H1 (cell line): ENCODE data around the gene RERE. TPM values are rescaled to one million over a fixed set of nuclear protein-coding genes. Genes with fewer than 3 reads are reported as not detected.

ENCODE experiments used
- CTCF ChIA-PET: fragments of 300-600 bp; sonication (Branson Sonifier 250); formaldehyde crosslinking; loops from one replicate; lab custom pipeline; 2021; ENCODE audit not compliant: partially characterized antibody; lab: Charles Lee
- POLR2A ChIA-PET: fragments of 300-600 bp; sonication (Branson Sonifier 250); formaldehyde crosslinking; loops from one replicate; lab custom pipeline; 2021; ENCODE audit warnings: inconsistent platforms; ENCODE audit not compliant: partially characterized antibody; lab: Charles Lee
- DNase-seq, 2 experiments: peaks; one replicate each; pipeline versions ENCODE4 v3.0.0 to v3.0.0-alpha.2; 2010 to 2022; ENCODE audit warnings: low spot score in 2 of 2, low read depth in 1 of 2, mixed read lengths in 1 of 2
- FAIRE-seq: peaks from 2 replicates; lab custom pipeline; 2011; peaks lifted over from hg19 to GRCh38; lab: Jason Lieb, UNC
- H2AFZ ChIP-seq: 2 replicates; pipeline ENCODE4 v1.8.1; 2012; ENCODE audit warnings: low read length, inconsistent platforms
- H2AK5ac ChIP-seq: 2 replicates; pipeline ENCODE4 v1.6.1; 2013; ENCODE audit warnings: low read depth, low read length
- H2BK120ac ChIP-seq: replicated peaks from 2 replicates; pipeline ENCODE3; 2013; ENCODE audit warnings: low read depth, low read length, inconsistent platforms
- H2BK12ac ChIP-seq: 2 replicates; pipeline ENCODE4 v1.6.1; 2013; ENCODE audit warnings: low read depth, low read length
- H2BK15ac ChIP-seq: 2 replicates; pipeline ENCODE4 v1.6.1; 2013; ENCODE audit warnings: low read length
- H2BK20ac ChIP-seq: 2 replicates; pipeline ENCODE4 v1.6.1; 2013; ENCODE audit warnings: low read length
- H2BK5ac ChIP-seq: 2 replicates; pipeline ENCODE4 v1.6.1; 2013; ENCODE audit warnings: low read depth, low read length
- H3K14ac ChIP-seq: 2 replicates; pipeline ENCODE4 v1.6.1; 2013; ENCODE audit warnings: inconsistent platforms; ENCODE audit not compliant: insufficient read length
- H3K18ac ChIP-seq: 2 replicates; pipeline ENCODE4 v1.6.1; 2013; ENCODE audit warnings: low read length; ENCODE audit errors: extremely low read depth
- H3K23ac ChIP-seq: 2 replicates; pipeline ENCODE4 v1.6.1; 2013; ENCODE audit warnings: inconsistent platforms; ENCODE audit not compliant: insufficient read length
- H3K23me2 ChIP-seq: 2 replicates; pipeline ENCODE4 v1.6.1; 2013; ENCODE audit warnings: low read depth, low read length
- H3K27ac ChIP-seq: 2 replicates; pipeline ENCODE4 v1.6.1; 2011; ENCODE audit warnings: low read depth, low read length, inconsistent platforms
- H3K27me3 ChIP-seq, 4 experiments: replicated peaks in 1 of 4; 1 replicate in 1 of 4; 2 replicates in 3 of 4; pipeline versions ENCODE4 v1.6.1 to v1.8.1; 2011 to 2013; ENCODE audit warnings: low read length in 3 of 4, mild to moderate bottlenecking in 3 of 4, inconsistent platforms in 2 of 4, mixed read lengths in 2 of 4, moderate library complexity in 1 of 4; ENCODE audit not compliant: control insufficient read depth in 3 of 4, insufficient read depth in 3 of 4; ENCODE audit errors: extremely low read depth in 1 of 4
- H3K36me3 ChIP-seq, 4 experiments: 2 replicates each; pipeline versions ENCODE4 v1.6.1 to v1.8.1; 2011 to 2013; ENCODE audit warnings: mild to moderate bottlenecking in 4 of 4, low read length in 3 of 4, moderate library complexity in 2 of 4, control low read depth in 1 of 4, inconsistent platforms in 1 of 4; ENCODE audit not compliant: insufficient read depth in 4 of 4, control insufficient read depth in 2 of 4
- H3K4ac ChIP-seq: replicated peaks from 2 replicates; pipeline ENCODE3; 2013; ENCODE audit warnings: low read length, low read depth, mixed read lengths, inconsistent platforms; ENCODE audit not compliant: insufficient read length
- H3K4me1 ChIP-seq, 4 experiments: replicated peaks in 1 of 4; 1 replicate in 1 of 4; 2 replicates in 3 of 4; pipeline versions ENCODE4 v1.6.1 to v1.8.1; 2011 to 2013; ENCODE audit warnings: low read length in 3 of 4, inconsistent platforms in 2 of 4, mixed read lengths in 1 of 4; ENCODE audit not compliant: insufficient read depth in 4 of 4, control insufficient read depth in 3 of 4
- H3K4me2 ChIP-seq, 2 experiments: 2 replicates each; pipeline versions ENCODE4 v1.6.1 to v1.8.1; 2011 to 2013; ENCODE audit warnings: low read depth in 2 of 2, low read length in 2 of 2, control low read depth in 1 of 2, inconsistent platforms in 1 of 2, mild to moderate bottlenecking in 1 of 2; ENCODE audit not compliant: insufficient read depth in 1 of 2
- H3K4me3 ChIP-seq, 4 experiments: fragments of 200-600, 300-600 bp in 1 of 4; sonication (generic), shearing (Covaris generic), sonication (Bioruptor Twin) in 1 of 4; 2 replicates each; pipeline versions ENCODE4 v1.5.1 to v1.8.1; 2011 to 2016; ENCODE audit warnings: low read length in 4 of 4, low read depth in 3 of 4, control low read depth in 2 of 4, inconsistent platforms in 2 of 4, mild to moderate bottlenecking in 2 of 4, mixed read lengths in 1 of 4, moderate library complexity in 1 of 4; ENCODE audit not compliant: insufficient read depth in 2 of 4; ENCODE audit errors: extremely low read depth in 1 of 4
- H3K56ac ChIP-seq: replicated peaks from 2 replicates; pipeline ENCODE3; 2013; ENCODE audit warnings: low read depth, mild to moderate bottlenecking, mixed read lengths, low read length, inconsistent platforms; ENCODE audit not compliant: insufficient read length
- H3K79me1 ChIP-seq: 2 replicates; pipeline ENCODE4 v1.6.1; 2013; ENCODE audit warnings: low read depth, low read length, control low read depth
- H3K79me2 ChIP-seq, 2 experiments: 2 replicates each; pipeline versions ENCODE4 v1.6.1 to v1.8.1; 2012 to 2013; ENCODE audit warnings: low read length in 2 of 2, mild to moderate bottlenecking in 2 of 2, inconsistent platforms in 1 of 2; ENCODE audit not compliant: insufficient read depth in 2 of 2, control insufficient read depth in 1 of 2
- H3K9ac ChIP-seq, 4 experiments: replicated peaks in 1 of 4; 1 replicate in 1 of 4; 2 replicates in 3 of 4; pipeline versions ENCODE4 v1.6.1 to v1.8.1; 2011 to 2013; ENCODE audit warnings: low read depth in 3 of 4, low read length in 3 of 4, control low read depth in 2 of 4, mild to moderate bottlenecking in 2 of 4, moderate library complexity in 2 of 4, inconsistent platforms in 1 of 4; ENCODE audit errors: extremely low read depth in 1 of 4
- H3K9me3 ChIP-seq, 2 experiments: 2 replicates each; pipeline versions ENCODE4 v1.6.1 to v1.8.1; 2012 to 2013; ENCODE audit warnings: mild to moderate bottlenecking in 2 of 2, moderate library complexity in 2 of 2, control low read depth in 1 of 2, inconsistent platforms in 1 of 2, low read depth in 1 of 2, low read length in 1 of 2, mixed read lengths in 1 of 2; ENCODE audit not compliant: insufficient read depth in 2 of 2
- H4K20me1 ChIP-seq, 2 experiments: replicated peaks in 1 of 2; 2 replicates each; pipeline versions ENCODE3 to v1.8.1; 2011 to 2013; ENCODE audit warnings: inconsistent platforms in 2 of 2, low read length in 2 of 2, mild to moderate bottlenecking in 1 of 2; ENCODE audit not compliant: insufficient read depth in 2 of 2, control insufficient read depth in 1 of 2
- H4K5ac ChIP-seq: 2 replicates; pipeline ENCODE4 v1.6.1; 2013; ENCODE audit warnings: low read length, low read depth, mixed read lengths, inconsistent platforms; ENCODE audit not compliant: insufficient read length
- H4K8ac ChIP-seq: 2 replicates; pipeline ENCODE4 v1.8.0; 2013; ENCODE audit warnings: mild to moderate bottlenecking, moderate library complexity, low read length, inconsistent platforms; ENCODE audit not compliant: insufficient read depth; ENCODE audit errors: extremely low read depth
- H4K91ac ChIP-seq: replicated peaks from 2 replicates; pipeline ENCODE3; 2013; ENCODE audit warnings: low read length, mixed read lengths, inconsistent platforms; ENCODE audit not compliant: insufficient read length
- CTBP2 ChIP-seq: IDR thresholded peaks from 2 replicates; pipeline ENCODE4 v1.7.0; 2011; ENCODE audit warnings: borderline replicate concordance, mild to moderate bottlenecking, moderate library complexity, mixed read lengths, low read length; ENCODE audit not compliant: insufficient read depth, insufficient read length
- GTF2F1 ChIP-seq: IDR thresholded peaks from 2 replicates; pipeline ENCODE4 v1.6.1; 2012; ENCODE audit warnings: low read depth, low read length, improper control_type of control experiment, borderline replicate concordance
- POU5F1 ChIP-seq: IDR thresholded peaks from 2 replicates; pipeline ENCODE4 v1.6.1; 2011; ENCODE audit warnings: low read depth, mild to moderate bottlenecking, low read length, moderate library complexity
- RBBP5 ChIP-seq: IDR thresholded peaks from 2 replicates; pipeline ENCODE4 v1.7.1; 2012; ENCODE audit warnings: low read depth, mild to moderate bottlenecking, inconsistent platforms, low read length, moderate library complexity, borderline replicate concordance
- SAP30 ChIP-seq: fragments of 300-600 bp; sonication (generic); IDR thresholded peaks from 2 replicates; pipeline ENCODE4 v1.7.1; 2012; ENCODE audit warnings: low read length, moderate library complexity, mild to moderate bottlenecking, inconsistent platforms; ENCODE audit not compliant: insufficient read depth, insufficient replicate concordance
- SIX5 ChIP-seq: IDR thresholded peaks from 2 replicates; pipeline ENCODE4 v1.6.1; 2011; ENCODE audit warnings: mild to moderate bottlenecking, low read depth, low read length
- TAF1 ChIP-seq: IDR thresholded peaks from 2 replicates; pipeline ENCODE4 v1.6.1; 2011; ENCODE audit warnings: mild to moderate bottlenecking, low read depth, low read length
- TEAD4 ChIP-seq: IDR thresholded peaks from 2 replicates; pipeline ENCODE4 v1.6.1; 2012; ENCODE audit warnings: low read depth, low read length, inconsistent platforms, mixed read lengths
- WGBS, 2 experiments: shearing (Covaris generic) in 1 of 2; methylation state at CpG; one replicate each; pipeline versions ENCODE4 v1.1.6 to v1.1.7; 2013 to 2015; ENCODE audit warnings: low lambda C conversion rate in 2 of 2, mixed read lengths in 2 of 2, inconsistent platforms in 1 of 2, low coverage in 1 of 2, missing lambda C conversion rate in 1 of 2; ENCODE audit not compliant: insufficient replicate concordance in 2 of 2, insufficient coverage in 1 of 2, insufficient read length in 1 of 2; ENCODE audit errors: extremely low coverage in 1 of 2, missing lambda C conversion rate in 1 of 2; 5-methylcytosine and 5-hydroxymethylcytosine counted together
- polyA plus RNA-seq, 7 experiments: library from polyadenylated mRNA; depleted of rRNA in 3 of 7; stranded (reverse) in 5 of 7; unstranded in 2 of 7; fragments of >200 nt in 5 of 7; fragments of 200-250 nt in 2 of 7; gene quantifications; 1 replicate in 5 of 7; 2 replicates in 1 of 7; 4 replicates in 1 of 7; pipeline versions ENCODE4 v1.2.1 to v1.2.3, GENCODE V29; 2011 to 2013; ENCODE audit warnings: missing spikeins in 2 of 7, mixed read lengths in 2 of 7
- total RNA-seq: library from RNA; stranded (reverse); fragmentation: NEBNext Ultra II Directional; extraction: Animal tissue kit (Norgen Biotek cat#: 25700); gene quantifications from 2 replicates; pipeline ENCODE4 v1.2.1, GENCODE V29; 2021
- TF ChIP-seq, protein P1 (sequence below), 3 experiments: IDR thresholded peaks; 1 replicate in 2 of 3; 2 replicates in 1 of 3; pipeline versions ENCODE4 v1.5.1 to v1.6.1; 2011; ENCODE audit warnings: low read length in 3 of 3, mild to moderate bottlenecking in 3 of 3, inconsistent platforms in 2 of 3, low read depth in 1 of 3, moderate library complexity in 1 of 3; ENCODE audit not compliant: insufficient read depth in 1 of 3; ENCODE audit errors: control extremely low read depth in 1 of 3

RERE gene
- total and polyA plus RNA-seq, 2 of the 8 experiments (the other 6 are each of a cell fraction or from before 2014, with no cell fraction given): 15.3 to 142 TPM

DNA sequence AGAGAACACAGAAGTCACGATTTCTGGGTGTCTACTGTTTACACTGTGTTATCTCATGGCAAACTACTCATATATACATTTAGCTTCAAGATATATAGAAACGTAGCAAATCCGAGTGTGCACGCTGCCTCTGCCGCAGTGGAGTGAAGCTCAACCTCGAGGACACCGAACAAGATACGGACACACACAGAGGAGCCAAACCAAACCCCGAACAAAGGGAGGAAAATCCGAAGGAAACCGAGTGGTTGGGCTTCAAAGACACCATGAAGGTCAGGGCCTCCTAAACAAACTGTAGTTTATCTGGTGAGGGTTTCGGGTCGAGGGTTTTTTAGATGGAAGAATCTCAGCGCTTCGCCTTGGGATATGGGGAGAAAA lies 465.0 kb downstream of the RERE start:
- Histone ChIP-seq H3K36me3 (peaks cover 5 to 31% (median 24%) of the 10 kb centered on the region in 4 experiments; a peak in 7 of 8 replicates), H3K79me2 (no peaks in the 10 kb centered on the region; a peak in 1 of 4 replicates), H4K5ac (no peak overlapping the region), H3K27me3 (no peaks in the 10 kb centered on the region), H3K9me3 (no peaks in the 10 kb centered on the region), H2BK120ac (no peak overlapping the region), H3K4me1 (peaks cover 0 to 11% (median 3%) of the 10 kb centered on the region in 4 experiments; a peak in 5 of 7 replicates), H3K4me2 (no peak overlapping the region), H2BK15ac (no peak overlapping the region), H3K27ac (no peak overlapping the region), H3K23me2 (no peaks in the 10 kb centered on the region), H2BK12ac (no peak overlapping the region), H3K23ac (no peak overlapping the region), H2AK5ac (no peak overlapping the region), H3K56ac (no peak overlapping the region), H3K18ac (no peak overlapping the region), H2BK5ac (no peak overlapping the region), H2AFZ (no peak overlapping the region), H4K91ac (no peak overlapping the region), H3K4ac (no peak overlapping the region), H3K4me3 (no peak overlapping the region), H3K14ac (no peak overlapping the region), H3K9ac (no peak overlapping the region), H4K20me1 (peaks cover 6 to 7% of the 10 kb centered on the region in 2 experiments), H2BK20ac (no peak overlapping the region), H3K79me1 (no peaks in the 10 kb centered on the region), H4K8ac (no peak overlapping the region; the same call in 1 of the 2 replicates)
- POLR2A ChIA-PET: interaction anchor here (1.7 kb wide), 1 partner anchor 16 kb away, joined by 5 read pairs; no protein-coding TSS in a partner anchor
- CTCF ChIA-PET: interaction anchor here (0.9 to 7.6 kb wide), 20 partner anchors 9 to 395 kb away, joined by 3 to 73 read pairs (median 6); partner anchors contain the start of gene SLC45A1
- FAIRE-seq: no peak
- WGBS, 2 experiments: 95% methylated on average over 15 of the region's 15 CpGs; no CpG with 5 or more reads in 1 of the 2 experiments
- no peak for DNase-seq
- no peak for TF ChIP-seq POU5F1
- no peak for TF ChIP-seq TEAD4
- no peak for TF ChIP-seq GTF2F1
- no peak for TF ChIP-seq SAP30
- no peak for TF ChIP-seq TAF1
- TF ChIP-seq, protein P1, sequence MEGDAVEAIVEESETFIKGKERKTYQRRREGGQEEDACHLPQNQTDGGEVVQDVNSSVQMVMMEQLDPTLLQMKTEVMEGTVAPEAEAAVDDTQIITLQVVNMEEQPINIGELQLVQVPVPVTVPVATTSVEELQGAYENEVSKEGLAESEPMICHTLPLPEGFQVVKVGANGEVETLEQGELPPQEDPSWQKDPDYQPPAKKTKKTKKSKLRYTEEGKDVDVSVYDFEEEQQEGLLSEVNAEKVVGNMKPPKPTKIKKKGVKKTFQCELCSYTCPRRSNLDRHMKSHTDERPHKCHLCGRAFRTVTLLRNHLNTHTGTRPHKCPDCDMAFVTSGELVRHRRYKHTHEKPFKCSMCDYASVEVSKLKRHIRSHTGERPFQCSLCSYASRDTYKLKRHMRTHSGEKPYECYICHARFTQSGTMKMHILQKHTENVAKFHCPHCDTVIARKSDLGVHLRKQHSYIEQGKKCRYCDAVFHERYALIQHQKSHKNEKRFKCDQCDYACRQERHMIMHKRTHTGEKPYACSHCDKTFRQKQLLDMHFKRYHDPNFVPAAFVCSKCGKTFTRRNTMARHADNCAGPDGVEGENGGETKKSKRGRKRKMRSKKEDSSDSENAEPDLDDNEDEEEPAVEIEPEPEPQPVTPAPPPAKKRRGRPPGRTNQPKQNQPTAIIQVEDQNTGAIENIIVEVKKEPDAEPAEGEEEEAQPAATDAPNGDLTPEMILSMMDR (IDR thresholded peaks at IDR 0.05; ENCODE audit: control extremely low read depth in 1 of 3, insufficient read depth in 1 of 3, low read depth in 1 of 3, low read length in 3 of 3): no peak
- no peak for TF ChIP-seq SIX5
- TF ChIP-seq CTBP2: no peak
- TF ChIP-seq RBBP5: no peak
